HepG2 (cell line): Measurements from ENCODE around the gene U2SURP. TPM values are rescaled to one million over a fixed set of nuclear protein-coding genes. Genes with fewer than 3 reads are reported as not detected.

Experiments used
- ATAC-seq: fragments of 200-7000 bp; cut with Tn5 transposase; 3 replicates; pipeline ENCODE4 v1.9.1; 2020; ENCODE audit warnings: mild to moderate bottlenecking, moderate library complexity
- BruUV-seq: library from RNA; stranded (reverse); fragments of 400-500 nt; replicated peaks from 2 replicates; lab custom pipeline; 2021; lab: Mats Ljungman, UMichigan
- CTCF ChIA-PET: fragments of 300-600 bp; formaldehyde crosslinking; extraction: SDS; loops from one replicate; lab custom pipeline; 2021; ENCODE audit warnings: low total read pairs, inconsistent platforms, low intra/inter-chr PET ratio; lab: Yijun Ruan, JAX
- POLR2A ChIA-PET: fragments of 350-600 bp; sonication (Branson Sonifier 250); formaldehyde crosslinking; loops from one replicate; lab custom pipeline; 2020; ENCODE audit warnings: antibody characterized with exemption, inconsistent platforms; lab: Yijun Ruan, JAX
- DNase-seq: peaks from one replicate; pipeline ENCODE4 v3.0.0-alpha.2; 2015; ENCODE audit warnings: low spot score
- FAIRE-seq: peaks from 3 replicates; lab custom pipeline; 2011; peaks lifted over from hg19 to GRCh38; lab: Jason Lieb, UNC
- H2AFZ ChIP-seq: one replicate; pipeline ENCODE4 v1.6.1; 2011; ENCODE audit warnings: low read length, inconsistent platforms
- H3K27ac ChIP-seq: fragments of 300-600 bp; 3 replicates; pipeline ENCODE4 v1.8.0; 2011; ENCODE audit warnings: mixed run types, mild to moderate bottlenecking, mixed read lengths, low read length, inconsistent platforms; ENCODE audit not compliant: insufficient read depth; ENCODE audit errors: extremely low read length
- H3K27me3 ChIP-seq, 2 experiments: fragments of 200-600 bp in 1 of 2; 2 replicates in 1 of 2; 3 replicates in 1 of 2; pipeline versions ENCODE4 v1.6.0 to v1.8.0; 2011; ENCODE audit warnings: low read length in 2 of 2, mild to moderate bottlenecking in 2 of 2, moderate library complexity in 2 of 2, inconsistent platforms in 1 of 2; ENCODE audit not compliant: insufficient read depth in 2 of 2, control insufficient read depth in 1 of 2
- H3K36me3 ChIP-seq, 2 experiments: fragments of 200-600 bp in 1 of 2; replicated peaks in 1 of 2; 2 replicates in 1 of 2; 3 replicates in 1 of 2; pipeline versions ENCODE4 v1.5.1 to v1.8.0; 2011; ENCODE audit warnings: low read length in 2 of 2, inconsistent platforms in 1 of 2; ENCODE audit not compliant: insufficient read depth in 2 of 2, control insufficient read depth in 1 of 2
- H3K4me1 ChIP-seq: 2 replicates; pipeline ENCODE4 v1.5.1; 2012; ENCODE audit warnings: low read length, inconsistent platforms; ENCODE audit not compliant: insufficient read depth
- H3K4me2 ChIP-seq: 2 replicates; pipeline ENCODE4 v1.6.0; 2011; ENCODE audit warnings: low read depth, low read length, inconsistent platforms
- H3K4me3 ChIP-seq, 3 experiments: fragments of 200-600 bp in 1 of 3; sonication (generic), shearing (Covaris generic) in 1 of 3; replicated peaks in 1 of 3; 2 replicates each; pipeline ENCODE4 v1.5.1; 2011 to 2016; ENCODE audit warnings: low read length in 3 of 3, inconsistent platforms in 2 of 3, low read depth in 2 of 3, mild to moderate bottlenecking in 2 of 3, control low read depth in 1 of 3, mixed read lengths in 1 of 3; ENCODE audit not compliant: insufficient read depth in 1 of 3
- H3K79me2 ChIP-seq: one replicate; pipeline ENCODE4 v1.6.1; 2011; ENCODE audit warnings: low read length, inconsistent platforms; ENCODE audit not compliant: insufficient read depth
- H3K9ac ChIP-seq: 2 replicates; pipeline ENCODE4 v1.6.0; 2011; ENCODE audit warnings: mild to moderate bottlenecking, low read depth, low read length, inconsistent platforms; ENCODE audit not compliant: insufficient read depth
- H3K9me3 ChIP-seq: 2 replicates; pipeline ENCODE4 v1.5.1; 2012; ENCODE audit warnings: mild to moderate bottlenecking, low read length
- H4K20me1 ChIP-seq: 2 replicates; pipeline ENCODE4 v1.6.0; 2011; ENCODE audit warnings: inconsistent platforms, mild to moderate bottlenecking, low read length, moderate library complexity; ENCODE audit not compliant: insufficient read depth
- ARHGAP35 ChIP-seq: sonication (generic); formaldehyde crosslinking; IDR thresholded peaks from 2 replicates; pipeline ENCODE4 v1.9.0; 2022; ENCODE audit warnings: mild to moderate bottlenecking, inconsistent platforms, moderate library complexity, missing genetic modification reagents, borderline replicate concordance
- BCL6 ChIP-seq: IDR thresholded peaks from 2 replicates; pipeline ENCODE4 v1.6.1; 2016; ENCODE audit warnings: missing genetic modification reagents, missing compliant biosample characterization
- EP300 ChIP-seq, 3 experiments: sonication (generic) in 1 of 3; formaldehyde crosslinking in 1 of 3; IDR thresholded peaks; 2 replicates each; pipeline versions ENCODE4 v1.5.1 to v1.6.1; 2011 to 2020; ENCODE audit warnings: low read depth in 2 of 3, low read length in 2 of 3, borderline replicate concordance in 1 of 3, improper control_type of control experiment in 1 of 3, mild to moderate bottlenecking in 1 of 3, missing genetic modification reagents in 1 of 3, moderate library complexity in 1 of 3
- MZF1 ChIP-seq: sonication (generic); formaldehyde crosslinking; IDR thresholded peaks from 2 replicates; pipeline ENCODE4 v1.8.1; 2023; ENCODE audit warnings: mild to moderate bottlenecking, missing genetic modification reagents, borderline replicate concordance
- NCOA5 ChIP-seq: sonication (generic); formaldehyde crosslinking; IDR thresholded peaks from 2 replicates; pipeline ENCODE4 v1.4.0; 2020; ENCODE audit warnings: missing genetic modification reagents
- ZNF263 ChIP-seq: sonication (generic); formaldehyde crosslinking; IDR thresholded peaks from 2 replicates; pipeline ENCODE4 v1.4.0; 2020; ENCODE audit warnings: missing genetic modification reagents
- WGBS: methylation state at CpG from one replicate; pipeline ENCODE4 v1.1.6; 2017; ENCODE audit warnings: low lambda C conversion rate; 5-methylcytosine and 5-hydroxymethylcytosine counted together
- in situ Hi-C: cut with HindIII; loops from 2 replicates; pipeline ENCODE4 v1.10.0; 2017; ENCODE audit warnings: low pct_unique_long_range_greater_than_20kb; ENCODE audit not compliant: extremely low pct_ligation_motif_present
- intact Hi-C: fragments of 100-400 bp; cut with micrococcal nuclease; formaldehyde crosslinking; loops from one replicate; pipeline ENCODE4 v1.10.0; 2022; ENCODE audit not compliant: unreplicated experiment
- polyA plus RNA-seq, 8 experiments: library from polyadenylated mRNA; depleted of rRNA in 3 of 8; stranded (reverse) in 7 of 8; unstranded in 1 of 8; fragments of >200 nt; fragmentation: Illumina TruSeq in 4 of 8; extraction: Trizol in 4 of 8; gene quantifications; 2 replicates each; pipeline versions ENCODE4 v1.2.1 to v1.2.3, GENCODE V29; 2011 to 2016; ENCODE audit warnings: low read depth in 4 of 8, missing spikeins in 1 of 8, mixed read lengths in 1 of 8; ENCODE audit not compliant: insufficient read depth in 1 of 8
- total RNA-seq, 5 experiments: library from RNA; depleted of rRNA; stranded (reverse); fragments of >200 nt; fragmentation: Illumina TruSeq; extraction: Trizol; gene quantifications; 2 replicates each; pipeline ENCODE4 v1.2.3, GENCODE V29; 2016; ENCODE audit warnings: low read depth in 1 of 5

Gene U2SURP
- total and polyA plus RNA-seq, 2 of the 13 experiments (the other 11 are each of a cell fraction or from before 2014, with no cell fraction given), result 55.9 to 173 TPM

- BruUV-seq, result no TSS peak
- intact Hi-C loops, result no loop called here
- CTCF ChIA-PET, result no interaction called here
- TF ChIP-seq BCL6 (peak; percentile 69), EP300 (IDR thresholded peaks at IDR 0.05; ENCODE audit: low read depth in 2 of 2, low read length in 2 of 2) (peak in 1 of 2 experiments; percentile 20; a peak in 1 of 4 replicates), EP300 (CRISPR knock-in tag; IDR thresholded peaks at IDR 0.05; ENCODE audit: borderline replicate concordance) (no peak), NCOA5 (CRISPR knock-in tag) (no peak)
- TF ChIP-seq, all 625 proteins: peak for 2
- Histone ChIP-seq H3K9me3 (no peaks in the 10 kb centered on the region), H3K9ac (no peak overlapping the region), H3K4me2 (peak overlapping the region; percentile 36; the same call in 1 of the 2 replicates), H3K79me2 (peaks cover 20% of the 10 kb centered on the region), H3K27ac (peak overlapping the region; percentile 1), H4K20me1 (no peaks in the 10 kb centered on the region; the same call in 1 of the 2 replicates), H3K4me3 (no peak overlapping the region), H3K27me3 (no peaks in the 10 kb centered on the region; a peak in 1 of 5 replicates), H3K4me1 (peaks cover 57% of the 10 kb centered on the region), H2AFZ (no peak overlapping the region), H3K36me3 (no peaks in the 10 kb centered on the region)
- 14% methylated on average over 2 of the region's 2 CpGs for WGBS
- POLR2A ChIA-PET, result no interaction called here
- no peak for ATAC-seq
- no peak for FAIRE-seq
- DNase-seq, result no peak
- in situ Hi-C loops, result no loop called here
These were observed 4.0 kb upstream of the U2SURP start for GRCh38 chr3:142997330-142997729.

- ATAC-seq, result no peak
- Histone ChIP-seq H3K9ac (no peak overlapping the region), H3K4me3 (no peak overlapping the region), H3K36me3 (no peaks in the 10 kb centered on the region), H3K27ac (peak overlapping the region; percentile 89), H4K20me1 (peaks cover 11% of the 10 kb centered on the region; the same call in 1 of the 2 replicates), H3K9me3 (no peaks in the 10 kb centered on the region), H3K79me2 (peaks cover 31% of the 10 kb centered on the region), H3K4me2 (no peak overlapping the region), H2AFZ (no peak overlapping the region), H3K4me1 (peaks cover 50% of the 10 kb centered on the region), H3K27me3 (no peaks in the 10 kb centered on the region; a peak in 1 of 5 replicates)
- in situ Hi-C loops (no loop called here), intact Hi-C loops (no loop called here)
- ChIA-PET CTCF (no interaction called here), POLR2A (interaction anchor here (1.0 kb wide), 1 partner anchor 59 kb away, joined by 4 read pairs; no protein-coding TSS in a partner anchor)
- BruUV-seq, result no TSS peak
- WGBS, result 94% methylated on average over 3 of the region's 3 CpGs
- no peak for FAIRE-seq
- no peak for DNase-seq
- TF ChIP-seq MZF1 (CRISPR knock-in tag) (no peak), ZNF263 (CRISPR knock-in tag) (0 out of 2 replicates have a peak, but pooled peaks have one; percentile 53), ARHGAP35 (CRISPR knock-in tag) (no peak)
These were observed 2.9 kb upstream of the U2SURP start for GRCh38 chr3:142998439-142998838.
